Measurements from ENCODE around the gene MTHFS.

The MTHFS gene

GRCh38 chr15:79812541-79812940 lies 84.3 kb downstream of the MTHFS start:
- no peak overlapping the region for H3K27ac ChIP-seq (ENCODE audit: low read depth, low read length)
- H3K4me3 ChIP-seq (ENCODE audit: low read depth, low read length): no peak overlapping the region
- H3K9me3 ChIP-seq (ENCODE audit: control insufficient read depth, insufficient read depth, low read length): no peaks in the 10 kb centered on the region
- no peaks in the 10 kb centered on the region for H3K36me3 ChIP-seq (ENCODE audit: control insufficient read depth, insufficient read depth, low read length)
- H3K4me1 ChIP-seq (ENCODE audit: control insufficient read depth, insufficient read depth, low read length): peaks cover 7% of the 10 kb centered on the region
- no peak overlapping the region for H3K9ac ChIP-seq (ENCODE audit: low read depth, low read length)
- no peaks in the 10 kb centered on the region for H3K27me3 ChIP-seq (ENCODE audit: control insufficient read depth, insufficient read depth, low read length)

- no peaks in the 10 kb centered on the region for H3K36me3 ChIP-seq (ENCODE audit: control insufficient read depth, insufficient read depth, low read length)
- no peaks in the 10 kb centered on the region; the same call in 1 of the 2 replicates for H3K4me1 ChIP-seq (ENCODE audit: control insufficient read depth, insufficient read depth, low read length)
- no peak overlapping the region for H3K9ac ChIP-seq (ENCODE audit: low read depth, low read length)
- no peaks in the 10 kb centered on the region for H3K9me3 ChIP-seq (ENCODE audit: control insufficient read depth, insufficient read depth, low read length)
- no peak overlapping the region for H3K27ac ChIP-seq (ENCODE audit: low read depth, low read length)
- no peaks in the 10 kb centered on the region for H3K27me3 ChIP-seq (ENCODE audit: control insufficient read depth, insufficient read depth, low read length)
- H3K4me3 ChIP-seq (ENCODE audit: low read depth, low read length): no peak overlapping the region
Observed at GRCh38 chr15:79811406-79812405, 85.1 kb downstream of the MTHFS start.

- Histone ChIP-seq H3K36me3 (ENCODE audit: control insufficient read depth, insufficient read depth, low read length) (no peaks in the 10 kb centered on the region), H3K27me3 (ENCODE audit: control insufficient read depth, insufficient read depth, low read length) (no peaks in the 10 kb centered on the region), H3K27ac (ENCODE audit: low read depth, low read length) (no peak overlapping the region)
Observed at GRCh38 chr15:79804838-79805237, 92.0 kb downstream of the MTHFS start.

DNA sequence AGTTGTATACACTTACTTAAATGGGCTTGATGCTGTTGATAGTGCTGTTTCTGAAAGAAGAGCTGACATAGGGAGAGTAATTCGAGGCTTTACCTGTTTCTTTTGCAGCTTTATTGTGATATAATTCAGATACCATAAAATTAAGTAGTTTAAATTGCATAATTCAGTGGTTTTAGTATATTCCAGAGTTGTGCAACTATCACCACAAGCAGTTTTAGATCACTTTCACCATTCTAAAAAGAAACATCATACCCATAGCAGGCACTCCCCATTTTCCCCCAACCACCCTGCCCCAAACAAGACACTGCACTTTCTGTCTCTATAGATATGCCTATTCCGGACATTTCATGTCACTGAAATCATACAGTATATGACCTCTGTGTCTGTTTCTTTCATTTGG lies 98.5 kb downstream of the MTHFS start:
- Histone ChIP-seq H3K27me3 (ENCODE audit: control insufficient read depth, insufficient read depth, low read length) (no peaks in the 10 kb centered on the region), H3K4me1 (ENCODE audit: control insufficient read depth, insufficient read depth, low read length) (no peaks in the 10 kb centered on the region), H3K4me3 (ENCODE audit: low read depth, low read length) (no peak overlapping the region), H3K27ac (ENCODE audit: low read depth, low read length) (no peak overlapping the region), H3K36me3 (ENCODE audit: control insufficient read depth, insufficient read depth, low read length) (no peaks in the 10 kb centered on the region), H3K9ac (ENCODE audit: low read depth, low read length) (no peak overlapping the region), H3K9me3 (ENCODE audit: control insufficient read depth, insufficient read depth, low read length) (no peaks in the 10 kb centered on the region)

More at GRCh38 chr15:79804838-79805237, 92.0 kb downstream of the MTHFS start:
- Histone ChIP-seq H3K9ac (ENCODE audit: low read depth, low read length) (no peak overlapping the region), H3K4me1 (ENCODE audit: control insufficient read depth, insufficient read depth, low read length) (no peaks in the 10 kb centered on the region), H3K9me3 (ENCODE audit: control insufficient read depth, insufficient read depth, low read length) (no peaks in the 10 kb centered on the region), H3K4me3 (ENCODE audit: low read depth, low read length) (no peak overlapping the region)
